B cell (primary cell): ENCODE measurements around the gene DHX15. TPM values are rescaled to one million over a fixed set of nuclear protein-coding genes. Genes with fewer than 3 reads are reported as not detected.

Source experiments
- ATAC-seq: fragments of 200-7000 bp; cut with Tn5 transposase; one replicate; pipeline ENCODE4 v1.10.0; 2021; ENCODE audit warnings: low read depth, mild to moderate bottlenecking, moderate number of reproducible peaks, moderate library complexity
- CTCF ChIA-PET: fragments of 350-600 bp; sonication (Branson Sonifier 250); formaldehyde crosslinking; loops from one replicate; lab custom pipeline; 2021; ENCODE audit warnings: antibody characterized with exemption, inconsistent platforms; lab: Charles Lee
- POLR2A ChIA-PET: fragments of 350-600 bp; sonication (Branson Sonifier 250); formaldehyde crosslinking; loops from one replicate; lab custom pipeline; 2021; ENCODE audit warnings: antibody characterized with exemption; lab: Charles Lee
- DNase-seq: peaks from one replicate; pipeline ENCODE4 v3.0.0; 2013
- H2AFZ ChIP-seq: 2 replicates; pipeline ENCODE4 v1.6.1; 2012; ENCODE audit warnings: mild to moderate bottlenecking, low read depth, low read length; ENCODE audit not compliant: insufficient read depth, poor library complexity, severe bottlenecking
- H3K27ac ChIP-seq, 2 donors: 1 replicate in 1 of 2; 2 replicates in 1 of 2; pipeline ENCODE4 v1.5.1; 2012 to 2013; ENCODE audit warnings: low read length in 2 of 2, mild to moderate bottlenecking in 2 of 2, moderate library complexity in 1 of 2
- H3K27me3 ChIP-seq, 4 experiments: fragments of 200-600 bp in 1 of 4; sonication (generic) in 1 of 4; replicated peaks in 1 of 4; 1 replicate in 2 of 4; 2 replicates in 2 of 4; pipeline versions ENCODE4 v1.6.1 to v1.7.0; 2013 to 2016; ENCODE audit warnings: low read length in 3 of 4, mild to moderate bottlenecking in 2 of 4, mixed read lengths in 1 of 4, moderate library complexity in 1 of 4; ENCODE audit not compliant: insufficient read depth in 4 of 4, control insufficient read depth in 3 of 4; ENCODE audit errors: control extremely low read depth in 1 of 4
- H3K36me3 ChIP-seq, 2 experiments: replicated peaks in 1 of 2; 1 replicate in 1 of 2; 2 replicates in 1 of 2; pipeline versions ENCODE4 v1.6.1 to v1.7.1; 2013; ENCODE audit warnings: low read length in 1 of 2; ENCODE audit not compliant: insufficient read depth in 2 of 2, control insufficient read depth in 1 of 2; ENCODE audit errors: control extremely low read depth in 1 of 2, extremely low read depth in 1 of 2
- H3K4me1 ChIP-seq, 2 donors: fragments of 200-600 bp in 1 of 2; sonication (generic) in 1 of 2; 1 replicate in 1 of 2; 2 replicates in 1 of 2; pipeline versions ENCODE4 v1.5.1 to v1.6.1; 2013 to 2017; ENCODE audit warnings: low read length in 2 of 2; ENCODE audit not compliant: control insufficient read depth in 2 of 2, insufficient read depth in 2 of 2
- H3K4me2 ChIP-seq: replicated peaks from 2 replicates; pipeline ENCODE3; 2012; ENCODE audit warnings: mild to moderate bottlenecking, low read depth, low read length; ENCODE audit not compliant: poor library complexity, severe bottlenecking
- H3K4me3 ChIP-seq, 5 experiments: fragments of 200-600 bp in 1 of 5; sonication (generic) in 1 of 5; 1 replicate in 3 of 5; 2 replicates in 2 of 5; pipeline versions ENCODE4 v1.5.1 to v1.7.0; 2011 to 2016; ENCODE audit warnings: low read length in 4 of 5, mild to moderate bottlenecking in 4 of 5, low read depth in 2 of 5, control low read depth in 1 of 5, moderate library complexity in 1 of 5; ENCODE audit not compliant: insufficient read depth in 1 of 5; ENCODE audit errors: control extremely low read depth in 1 of 5, extremely low read depth in 1 of 5
- H3K79me2 ChIP-seq: fragments of 200-600 bp; sonication (generic); one replicate; pipeline ENCODE4 v1.6.0; 2016; ENCODE audit warnings: low read length; ENCODE audit not compliant: control insufficient read depth, insufficient read depth
- H3K9ac ChIP-seq: fragments of 200-600 bp; sonication (generic); 2 replicates; pipeline ENCODE4 v1.6.1; 2017; ENCODE audit warnings: mild to moderate bottlenecking, low read length, moderate library complexity
- H3K9me3 ChIP-seq, 3 donors: one replicate each; pipeline versions ENCODE4 v1.6.1 to v1.7.1; 2013; ENCODE audit warnings: low read length in 2 of 3; ENCODE audit not compliant: control insufficient read depth in 2 of 3, insufficient read depth in 1 of 3; ENCODE audit errors: control extremely low read depth in 1 of 3
- H4K20me1 ChIP-seq: 2 replicates; pipeline ENCODE4 v1.6.0; 2012; ENCODE audit warnings: mild to moderate bottlenecking, low read length; ENCODE audit not compliant: insufficient read depth, control insufficient read depth, poor library complexity, severe bottlenecking
- H3K27ac Mint-ChIP-seq: one replicate; pipeline ENCODE4 v1.8.0; 2021; ENCODE audit warnings: mixed read lengths
- H3K27me3 Mint-ChIP-seq: one replicate; pipeline ENCODE4 v1.8.0; 2021; ENCODE audit warnings: mixed read lengths
- H3K4me1 Mint-ChIP-seq: one replicate; pipeline ENCODE4 v1.8.0; 2021; ENCODE audit warnings: mixed read lengths
- H3K4me3 Mint-ChIP-seq: one replicate; pipeline ENCODE4 v1.8.0; 2021; ENCODE audit warnings: mixed read lengths
- H3K9me3 Mint-ChIP-seq: one replicate; pipeline ENCODE4 v1.8.0; 2022; ENCODE audit warnings: mixed read lengths; ENCODE audit not compliant: insufficient read depth
- EZH2 ChIP-seq: IDR thresholded peaks from 2 replicates; pipeline ENCODE4 v1.6.1; 2012; ENCODE audit warnings: borderline replicate concordance, low read depth, mild to moderate bottlenecking, moderate library complexity, low read length; ENCODE audit not compliant: insufficient read depth, poor library complexity, severe bottlenecking
- WGBS: methylation state at CpG from one replicate; pipeline ENCODE4 v1.1.5; 2013; ENCODE audit warnings: missing lambda C conversion rate; ENCODE audit not compliant: insufficient coverage; 5-methylcytosine and 5-hydroxymethylcytosine counted together
- intact Hi-C: fragments of 100-400 bp; cut with micrococcal nuclease; formaldehyde crosslinking; loops from one replicate; pipeline ENCODE4 v1.10.0; 2022
- polyA plus RNA-seq: library from polyadenylated mRNA; depleted of rRNA; stranded (reverse); fragments of >200 nt; gene quantifications from 2 replicates; pipeline ENCODE4 v1.2.3, GENCODE V29; 2012
- total RNA-seq, 2 donors: library from RNA; stranded (reverse); fragments of 120-200 nt in 1 of 2; gene quantifications; 1 replicate in 1 of 2; 2 replicates in 1 of 2; pipeline versions ENCODE4 v1.2.3 to v1.2.4, GENCODE V29; 2013 to 2022
- TF ChIP-seq, protein P1 (sequence below): fragments of 200-600 bp; IDR thresholded peaks from one replicate; pipeline ENCODE4 v1.8.0; 2022; ENCODE audit warnings: antibody characterized with exemption, mild to moderate bottlenecking

The DHX15 gene
- total and polyA plus RNA-seq, 2 donors (not counting 1 experiment from before 2014, with no cell fraction given): 58.8 to 162 TPM

DNA sequence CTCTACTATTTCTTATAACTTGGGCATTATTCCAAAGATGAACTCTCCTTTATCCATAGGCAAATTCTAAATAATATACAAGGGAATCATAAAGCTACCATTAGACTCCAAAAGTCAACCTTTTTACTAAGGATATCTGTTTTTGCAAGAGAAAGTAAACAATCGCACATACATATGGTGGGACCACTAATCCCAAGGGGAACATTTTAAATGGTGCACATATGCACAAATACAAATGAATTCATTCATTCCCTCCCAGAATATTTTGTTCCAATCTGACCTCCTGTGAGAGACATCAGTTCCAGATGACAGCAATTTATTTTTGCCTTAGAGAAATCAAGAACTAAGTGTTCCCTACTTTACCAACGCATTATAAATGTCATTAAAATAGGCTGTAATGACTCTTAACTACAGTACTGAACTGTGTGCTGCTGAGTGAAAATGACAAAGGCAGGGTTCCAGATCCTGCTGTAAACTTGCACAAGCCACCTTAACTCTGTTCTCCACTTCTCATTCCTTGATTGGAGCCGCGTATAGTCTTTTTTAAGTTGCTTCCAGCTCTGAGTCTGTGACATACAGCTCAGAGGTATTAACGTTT is 2.0 kb downstream of the DHX15 start:
- intact Hi-C loops: loop anchor here (2.0 to 5.0 kb wide), 4 partner anchors 40 to 2000 kb away; partner anchors contain the start of genes PI4K2B, TBC1D19 and ZCCHC4
- Mint-ChIP-seq H3K4me3 (peak overlapping the region; percentile 94), H3K9me3 (no peaks in the 10 kb centered on the region), H3K27ac (no peak overlapping the region), H3K27me3 (no peaks in the 10 kb centered on the region), H3K4me1 (peaks cover 58% of the 10 kb centered on the region)
- Histone ChIP-seq H3K9ac (peak overlapping the region; percentile 100), H3K9me3 (no peaks in the 10 kb centered on the region), H3K27me3 (no peaks in the 10 kb centered on the region), H3K36me3 (peaks cover 2 to 9% of the 10 kb centered on the region in 2 experiments), H3K27ac (peak overlapping the region in 1 of 2 donors; percentile 98), H3K79me2 (peaks cover 76% of the 10 kb centered on the region), H3K4me3 (peak overlapping the region in 3 of 5 experiments; percentile 10 to 99 (median 99)), H4K20me1 (peaks cover 20% of the 10 kb centered on the region), H3K4me1 (peaks cover 32 to 34% of the 10 kb centered on the region in 2 donors), H2AFZ (no peak overlapping the region), H3K4me2 (peak overlapping the region; percentile 81)
- no peak for ATAC-seq
- no peak for DNase-seq
- ChIA-PET POLR2A (no interaction called here), CTCF (interaction anchor here (0.6 kb wide), 1 partner anchor 126 kb away, joined by 3 read pairs; no protein-coding TSS in a partner anchor)
- no CpG with 5 or more reads among the region's 5 CpGs for WGBS
- no peak for TF ChIP-seq EZH2
- TF ChIP-seq, protein P1, sequence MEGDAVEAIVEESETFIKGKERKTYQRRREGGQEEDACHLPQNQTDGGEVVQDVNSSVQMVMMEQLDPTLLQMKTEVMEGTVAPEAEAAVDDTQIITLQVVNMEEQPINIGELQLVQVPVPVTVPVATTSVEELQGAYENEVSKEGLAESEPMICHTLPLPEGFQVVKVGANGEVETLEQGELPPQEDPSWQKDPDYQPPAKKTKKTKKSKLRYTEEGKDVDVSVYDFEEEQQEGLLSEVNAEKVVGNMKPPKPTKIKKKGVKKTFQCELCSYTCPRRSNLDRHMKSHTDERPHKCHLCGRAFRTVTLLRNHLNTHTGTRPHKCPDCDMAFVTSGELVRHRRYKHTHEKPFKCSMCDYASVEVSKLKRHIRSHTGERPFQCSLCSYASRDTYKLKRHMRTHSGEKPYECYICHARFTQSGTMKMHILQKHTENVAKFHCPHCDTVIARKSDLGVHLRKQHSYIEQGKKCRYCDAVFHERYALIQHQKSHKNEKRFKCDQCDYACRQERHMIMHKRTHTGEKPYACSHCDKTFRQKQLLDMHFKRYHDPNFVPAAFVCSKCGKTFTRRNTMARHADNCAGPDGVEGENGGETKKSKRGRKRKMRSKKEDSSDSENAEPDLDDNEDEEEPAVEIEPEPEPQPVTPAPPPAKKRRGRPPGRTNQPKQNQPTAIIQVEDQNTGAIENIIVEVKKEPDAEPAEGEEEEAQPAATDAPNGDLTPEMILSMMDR: no peak

DNA sequence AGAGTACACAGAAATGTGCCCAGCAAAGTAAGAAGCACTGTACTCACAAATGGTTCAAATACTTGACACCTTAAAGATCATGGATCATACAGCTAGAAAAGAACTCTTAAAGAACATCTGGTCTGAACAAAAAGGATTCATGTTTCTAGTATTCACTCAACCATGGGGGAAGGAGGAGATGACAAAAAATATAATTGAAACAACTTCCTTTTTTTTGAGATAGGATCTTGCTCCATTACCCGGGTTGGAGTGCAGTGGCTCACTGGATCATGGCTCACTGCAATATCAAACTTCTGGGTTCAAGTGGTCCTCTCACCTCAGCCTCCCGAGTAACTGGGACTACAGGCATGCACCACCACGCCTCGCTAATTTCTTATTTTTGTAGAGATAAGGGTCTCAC is 6.0 kb downstream of the DHX15 start:
- H2AFZ ChIP-seq: no peak overlapping the region
- H3K27me3 ChIP-seq: no peaks in the 10 kb centered on the region
- ATAC-seq: peak; percentile 41
- intact Hi-C loops: no loop called here
- 83% methylated on average over 1 of the region's 4 CpGs for WGBS
- ChIA-PET CTCF (no interaction called here), POLR2A (no interaction called here)
- no peak overlapping the region for H3K4me3 ChIP-seq
- peaks cover 99% of the 10 kb centered on the region for H3K79me2 ChIP-seq
- DNase-seq: no peak
- H4K20me1 ChIP-seq: peaks cover 52% of the 10 kb centered on the region
- peaks cover 4 to 38% of the 10 kb centered on the region in 2 experiments for H3K36me3 ChIP-seq
- no peak overlapping the region for H3K9ac ChIP-seq
- H3K4me1 Mint-ChIP-seq: peaks cover 70% of the 10 kb centered on the region
- H3K27ac ChIP-seq: peak overlapping the region in 1 of 2 donors; percentile 51
- H3K4me3 Mint-ChIP-seq: peak overlapping the region; percentile 42
- H3K27ac Mint-ChIP-seq: peak overlapping the region; percentile 66
- H3K4me2 ChIP-seq: peak overlapping the region; percentile 12
- no peaks in the 10 kb centered on the region for H3K27me3 Mint-ChIP-seq
- H3K4me1 ChIP-seq: peaks cover 25 to 40% of the 10 kb centered on the region in 2 donors
- TF ChIP-seq, protein P1: no peak
- TF ChIP-seq EZH2: no peak
- no peaks in the 10 kb centered on the region for H3K9me3 ChIP-seq
- H3K9me3 Mint-ChIP-seq: no peaks in the 10 kb centered on the region
